GM12878 (cell line): Measurements from ENCODE around the gene HID1. TPM values are rescaled to one million over a fixed set of nuclear protein-coding genes. Genes with fewer than 3 reads are reported as not detected.

Experiments used
- ATAC-seq: fragments of 200-7000 bp; cut with Tn5 transposase; 3 replicates; pipeline ENCODE4 v1.9.1; 2020; ENCODE audit warnings: mild to moderate bottlenecking, moderate library complexity
- BruUV-seq: library from RNA; stranded (reverse); fragments of 400-500 nt; replicated peaks from 2 replicates; lab custom pipeline; 2021; lab: Mats Ljungman, UMichigan
- CTCF ChIA-PET: fragments of 300-600 bp; sonication (Branson Sonifier 250); formaldehyde crosslinking; extraction: SDS; loops from one replicate; lab custom pipeline; 2021; ENCODE audit warnings: inconsistent platforms; lab: Yijun Ruan, JAX
- POLR2A ChIA-PET: fragments of 350-600 bp; formaldehyde crosslinking; extraction: SDS; loops from one replicate; lab custom pipeline; 2021; ENCODE audit warnings: inconsistent platforms; lab: Charles Lee
- RAD21 ChIA-PET: fragments of 300-600 bp; sonication (Branson Sonifier 250); formaldehyde crosslinking; loops from one replicate; lab custom pipeline; 2023; ENCODE audit warnings: antibody characterized with exemption; ENCODE audit not compliant: unreplicated experiment; lab: Charles Lee
- SMC1A ChIA-PET: fragments of 300-600 bp; sonication (Branson Sonifier 250); formaldehyde crosslinking; loops from one replicate; lab custom pipeline; 2023; ENCODE audit not compliant: unreplicated experiment, uncharacterized antibody; lab: Charles Lee
- DNase-seq: peaks from one replicate; pipeline ENCODE4 v3.0.0-alpha.2; 2011; ENCODE audit warnings: low read depth, low spot score
- FAIRE-seq: peaks from 3 replicates; lab custom pipeline; 2011; peaks lifted over from hg19 to GRCh38; lab: Jason Lieb, UNC
- H2AFZ ChIP-seq: 2 replicates; pipeline ENCODE4 v1.6.0; 2011; ENCODE audit warnings: low read depth, low read length, control low read depth; ENCODE audit not compliant: control insufficient read depth
- H3K27ac ChIP-seq: 2 replicates; pipeline ENCODE4 v1.5.1; 2011; ENCODE audit warnings: control low read depth; ENCODE audit not compliant: control insufficient read depth, insufficient read depth
- H3K27me3 ChIP-seq, 2 experiments: replicated peaks in 1 of 2; 2 replicates each; pipeline versions ENCODE4 v1.6.0 to v1.6.1; 2011; ENCODE audit warnings: low read length in 1 of 2; ENCODE audit not compliant: control insufficient read depth in 2 of 2, insufficient read depth in 2 of 2
- H3K36me3 ChIP-seq, 2 experiments: 2 replicates each; pipeline ENCODE4 v1.5.1; 2011; ENCODE audit warnings: low read length in 1 of 2; ENCODE audit not compliant: control insufficient read depth in 2 of 2, insufficient read depth in 2 of 2
- H3K4me1 ChIP-seq: 2 replicates; pipeline ENCODE4 v1.6.1; 2011; ENCODE audit warnings: mild to moderate bottlenecking, low read length, moderate library complexity, mixed read lengths; ENCODE audit not compliant: control insufficient read depth, insufficient read depth
- H3K4me2 ChIP-seq: 2 replicates; pipeline ENCODE4 v1.6.0; 2011; ENCODE audit warnings: control low read depth; ENCODE audit not compliant: control insufficient read depth, insufficient read depth
- H3K4me3 ChIP-seq: fragments of 200-600 bp; sonication (generic); 2 replicates; pipeline ENCODE4 v1.5.1; 2016
- H3K79me2 ChIP-seq: 2 replicates; pipeline ENCODE4 v1.6.0; 2011; ENCODE audit warnings: low read length; ENCODE audit not compliant: control insufficient read depth, insufficient read depth
- H3K9ac ChIP-seq: 2 replicates; pipeline ENCODE4 v1.8.0; 2011; ENCODE audit warnings: low read length, control low read depth, mixed read lengths; ENCODE audit not compliant: control insufficient read depth, insufficient read depth
- H3K9me3 ChIP-seq: replicated peaks from 3 replicates; pipeline ENCODE4 v1.5.1; 2011; ENCODE audit warnings: mild to moderate bottlenecking, low read length; ENCODE audit not compliant: control insufficient read depth, insufficient read depth
- H4K20me1 ChIP-seq: 2 replicates; pipeline ENCODE4 v1.6.0; 2011; ENCODE audit not compliant: control insufficient read depth, insufficient read depth
- CBFB ChIP-seq: IDR thresholded peaks from 2 replicates; pipeline ENCODE4 v1.6.1; 2016; ENCODE audit warnings: antibody characterized with exemption, low read depth
- DPF2 ChIP-seq: fragments of 450-650 bp; IDR thresholded peaks from 2 replicates; pipeline ENCODE4 v1.6.1; 2017; ENCODE audit warnings: mild to moderate bottlenecking
- EGR1 ChIP-seq, 2 experiments: IDR thresholded peaks; 1 replicate in 1 of 2; 2 replicates in 1 of 2; pipeline ENCODE4 v1.6.1; 2011 to 2012; ENCODE audit warnings: low read depth in 2 of 2, low read length in 2 of 2, borderline replicate concordance in 1 of 2, mild to moderate bottlenecking in 1 of 2, moderate library complexity in 1 of 2
- FOXK2 ChIP-seq: fragments of 450-650 bp; IDR thresholded peaks from 2 replicates; pipeline ENCODE4 v1.6.1; 2017; ENCODE audit warnings: mild to moderate bottlenecking, moderate library complexity
- HDAC6 ChIP-seq: fragments of 200-600 bp; sonication (generic); IDR thresholded peaks from one replicate; pipeline ENCODE4 v1.8.0; 2017; ENCODE audit warnings: antibody characterized with exemption; ENCODE audit not compliant: unreplicated experiment
- MYC ChIP-seq: IDR thresholded peaks from 2 replicates; pipeline ENCODE4 v1.6.1; 2011; ENCODE audit warnings: mild to moderate bottlenecking, low read length, moderate library complexity, inconsistent platforms; ENCODE audit not compliant: insufficient read depth, insufficient replicate concordance, insufficient read length, severe bottlenecking
- NFXL1 ChIP-seq: fragments of 450-650 bp; IDR thresholded peaks from 2 replicates; pipeline ENCODE4 v1.6.1; 2017; ENCODE audit warnings: antibody characterized with exemption, mild to moderate bottlenecking, borderline replicate concordance
- SIN3A ChIP-seq: IDR thresholded peaks from 2 replicates; pipeline ENCODE4 v1.6.1; 2012; ENCODE audit warnings: low read depth, low read length, improper control_type of control experiment
- SMC3 ChIP-seq: IDR thresholded peaks from 2 replicates; pipeline ENCODE4 v1.6.1; 2011; ENCODE audit warnings: low read length, improper control_type of control experiment, borderline replicate concordance
- SPI1 ChIP-seq: IDR thresholded peaks from 2 replicates; pipeline ENCODE4 v1.6.1; 2011; ENCODE audit warnings: low read depth, mild to moderate bottlenecking, low read length, moderate library complexity, borderline replicate concordance; ENCODE audit not compliant: insufficient read depth
- SREBF1 ChIP-seq: IDR thresholded peaks from 2 replicates; pipeline ENCODE4 v1.6.1; 2012; ENCODE audit warnings: mild to moderate bottlenecking, low read length
- SUPT20H ChIP-seq: IDR thresholded peaks from 2 replicates; pipeline ENCODE4 v1.6.1; 2011; ENCODE audit warnings: low read depth, mild to moderate bottlenecking, low read length, moderate library complexity, borderline replicate concordance; ENCODE audit not compliant: control insufficient read depth
- ZNF217 ChIP-seq: fragments of 450-650 bp; IDR thresholded peaks from 2 replicates; pipeline ENCODE4 v1.6.1; 2017; ENCODE audit warnings: antibody characterized with exemption, mild to moderate bottlenecking
- ZNF622 ChIP-seq: fragments of 450-650 bp; IDR thresholded peaks from 2 replicates; pipeline ENCODE4 v1.6.1; 2017; ENCODE audit warnings: mild to moderate bottlenecking, inconsistent platforms
- WGBS: methylation state at CpG from one replicate; pipeline ENCODE4 v1.1.6; 2016; ENCODE audit warnings: low lambda C conversion rate; ENCODE audit not compliant: insufficient replicate concordance, insufficient coverage; ENCODE audit errors: missing lambda C conversion rate; 5-methylcytosine and 5-hydroxymethylcytosine counted together
- in situ Hi-C: fragments of 300-500 bp; cut with MboI; formaldehyde crosslinking; loops from 9 replicates; pipeline ENCODE4 v1.14.3; 2018; ENCODE audit warnings: mixed read lengths
- intact Hi-C: fragments of 100-400 bp; cut with micrococcal nuclease; formaldehyde crosslinking; loops from one replicate; pipeline ENCODE4 v1.14.2; 2022; ENCODE audit not compliant: unreplicated experiment
- polyA plus RNA-seq, 11 experiments: library from polyadenylated mRNA; depleted of rRNA in 4 of 11; unstranded in 6 of 11; stranded (reverse) in 5 of 11; fragments of >200 nt; fragmentation: Nextera tagmentation in 4 of 11; fragmentation: Illumina TruSeq in 1 of 11; extraction: Ambion mirVana in 4 of 11; extraction: Trizol in 1 of 11; gene quantifications; 1 replicate in 1 of 11; 2 replicates in 10 of 11; pipeline versions ENCODE4 v1.2.1 to v1.2.3, GENCODE V29; 2011 to 2016; ENCODE audit warnings: inconsistent platforms in 2 of 11, missing spikeins in 2 of 11, low read depth in 1 of 11
- total RNA-seq, 4 experiments: library from RNA; depleted of rRNA in 3 of 4; stranded (reverse); fragments of >200 nt in 3 of 4; fragmentation: Illumina TruSeq in 1 of 4; extraction: Trizol in 1 of 4; gene quantifications; 2 replicates each; pipeline versions ENCODE4 v1.2.1 to v1.2.3, GENCODE V29; 2013 to 2021

Gene HID1
- total and polyA plus RNA-seq, 10 of the 15 experiments (the other 5 are each of a cell fraction or from before 2014, with no cell fraction given) = 0.04 to 0.77 (median 0.32) TPM; not detected in 2

DNA sequence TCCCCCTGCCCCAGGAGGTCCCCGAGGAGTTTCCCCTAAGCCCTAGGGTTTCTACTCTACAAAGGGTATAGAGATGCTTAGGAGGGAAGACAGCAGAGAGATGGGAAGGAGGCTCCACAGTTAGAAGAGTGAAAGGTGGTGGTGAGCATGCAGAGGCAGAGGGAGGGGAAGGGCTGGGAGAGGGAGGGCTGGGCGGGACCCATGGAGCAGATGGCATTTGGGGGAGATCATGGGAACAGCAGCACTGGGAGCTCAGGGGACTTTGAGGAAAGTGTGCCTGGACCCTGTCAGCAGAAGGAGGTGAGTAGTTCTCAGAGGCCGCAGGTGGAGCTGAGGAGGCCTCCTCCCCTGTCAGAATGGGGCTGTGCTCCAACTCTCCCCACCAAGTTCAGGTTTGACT lies 37.5 kb downstream of the HID1 start:
- peaks cover 8 to 9% of the 10 kb centered on the region in 2 experiments for H3K27me3 ChIP-seq
- no peak overlapping the region for H3K9ac ChIP-seq
- H3K4me3 ChIP-seq = no peak overlapping the region
- H3K79me2 ChIP-seq = no peaks in the 10 kb centered on the region
- H3K4me1 ChIP-seq = no peaks in the 10 kb centered on the region
- intact Hi-C loops = no loop called here
- RAD21 ChIA-PET = no interaction called here
- TF ChIP-seq SPI1 = no peak
- TF ChIP-seq MYC = no peak
- TF ChIP-seq SREBF1 = no peak
- no peak for TF ChIP-seq EGR1 (IDR thresholded peaks at IDR 0.05; ENCODE audit: borderline replicate concordance in 1 of 2, low read depth in 2 of 2, low read length in 2 of 2)
- TF ChIP-seq FOXK2 = no peak
- TF ChIP-seq ZNF622 = no peak
- TF ChIP-seq SUPT20H = no peak
- no peak for TF ChIP-seq NFXL1
- TF ChIP-seq SMC3 = no peak
- no peak for TF ChIP-seq SIN3A
- no peak for TF ChIP-seq HDAC6
- no peak for TF ChIP-seq ZNF217
- TF ChIP-seq DPF2 = no peak
- no peak for TF ChIP-seq CBFB
- H2AFZ ChIP-seq = no peak overlapping the region
- no peaks in the 10 kb centered on the region for H3K9me3 ChIP-seq
- WGBS = 37% methylated on average over 2 of the region's 3 CpGs
- no peak overlapping the region for H3K4me2 ChIP-seq
- DNase-seq (no peak), FAIRE-seq (no peak), ATAC-seq (no peak)
- no peaks in the 10 kb centered on the region for H3K36me3 ChIP-seq
- BruUV-seq = no TSS peak
- SMC1A ChIA-PET = no interaction called here
- in situ Hi-C loops = no loop called here
- CTCF ChIA-PET = interaction anchor here (0.6 to 4.8 kb wide), 2 partner anchors 23 to 26 kb away, joined by 5 to 29 read pairs; no protein-coding TSS in a partner anchor
- POLR2A ChIA-PET = no interaction called here
- no peak overlapping the region for H3K27ac ChIP-seq
- no peaks in the 10 kb centered on the region for H4K20me1 ChIP-seq
